Smooth muscle cell (in vitro differentiated cells): ENCODE data around the gene SFTPA2. TPM values are rescaled to one million over a fixed set of nuclear protein-coding genes. Genes with fewer than 3 reads are reported as not detected.
"Not testable (repeated sequence)": the region's sequence is repeated elsewhere in the genome, so short reads cannot be mapped to it uniquely, and the experiment has no call there.

ENCODE experiments used
- DNase-seq: peaks from one replicate; lab custom pipeline; 2025; ENCODE audit not compliant: unreplicated experiment; lab: John Stamatoyannopoulos, UW
- H2AFZ ChIP-seq: fragments of 200-600 bp; sonication (generic); 2 replicates; pipeline ENCODE4 v1.6.0; 2016; ENCODE audit warnings: antibody characterized with exemption, low read depth, mild to moderate bottlenecking
- H3F3A ChIP-seq: fragments of 200-600 bp; sonication (generic); 2 replicates; pipeline ENCODE4 v1.6.0; 2017; ENCODE audit warnings: antibody characterized with exemption, low read depth
- H3K27ac ChIP-seq: fragments of 200-600 bp; sonication (generic); 2 replicates; pipeline ENCODE4 v1.5.1; 2016; ENCODE audit warnings: low read depth, mild to moderate bottlenecking
- H3K27me3 ChIP-seq: fragments of 200-600 bp; sonication (generic); 2 replicates; pipeline ENCODE4 v1.6.1; 2016; ENCODE audit warnings: low read depth, mild to moderate bottlenecking
- H3K36me3 ChIP-seq: fragments of 200-600 bp; sonication (generic); 2 replicates; pipeline ENCODE4 v1.5.1; 2016; ENCODE audit warnings: low read depth
- H3K4me1 ChIP-seq: fragments of 200-600 bp; sonication (generic); 2 replicates; pipeline ENCODE4 v1.5.1; 2016; ENCODE audit warnings: low read depth
- H3K4me2 ChIP-seq: fragments of 200-600 bp; sonication (generic); 2 replicates; pipeline ENCODE4 v1.6.0; 2016; ENCODE audit warnings: mild to moderate bottlenecking
- H3K4me3 ChIP-seq: fragments of 200-600 bp; sonication (generic); 2 replicates; pipeline ENCODE4 v1.5.1; 2016; ENCODE audit warnings: mild to moderate bottlenecking
- H3K79me2 ChIP-seq: fragments of 200-600 bp; sonication (generic); 2 replicates; pipeline ENCODE4 v1.6.0; 2016; ENCODE audit warnings: low read depth, mild to moderate bottlenecking
- H3K9ac ChIP-seq: fragments of 200-600 bp; sonication (generic); 2 replicates; pipeline ENCODE4 v1.6.0; 2016; ENCODE audit warnings: low read depth
- H3K9me3 ChIP-seq: fragments of 200-600 bp; sonication (generic); replicated peaks from 2 replicates; pipeline ENCODE4 v1.5.1; 2016; ENCODE audit warnings: low read depth
- H4K20me1 ChIP-seq: fragments of 200-600 bp; sonication (generic); 2 replicates; pipeline ENCODE4 v1.6.0; 2016; ENCODE audit warnings: low read depth
- WGBS: methylation state at CpG from one replicate; pipeline ENCODE4 v1.1.7; 2016; ENCODE audit warnings: low lambda C conversion rate; 5-methylcytosine and 5-hydroxymethylcytosine counted together
- polyA plus RNA-seq: library from polyadenylated mRNA; unstranded; fragments of >200 nt; fragmentation: Nextera tagmentation; extraction: Ambion mirVana; gene quantifications from 2 replicates; pipeline ENCODE4 v1.2.1, GENCODE V29; 2016
- total RNA-seq: library from RNA; depleted of rRNA; stranded (reverse); fragments of >200 nt; gene quantifications from 2 replicates; pipeline ENCODE4 v1.2.3, GENCODE V29; 2014

Gene SFTPA2
- total and polyA plus RNA-seq, 2 experiments from 2014 or later: 0.79 TPM; not detected in 1

DNA sequence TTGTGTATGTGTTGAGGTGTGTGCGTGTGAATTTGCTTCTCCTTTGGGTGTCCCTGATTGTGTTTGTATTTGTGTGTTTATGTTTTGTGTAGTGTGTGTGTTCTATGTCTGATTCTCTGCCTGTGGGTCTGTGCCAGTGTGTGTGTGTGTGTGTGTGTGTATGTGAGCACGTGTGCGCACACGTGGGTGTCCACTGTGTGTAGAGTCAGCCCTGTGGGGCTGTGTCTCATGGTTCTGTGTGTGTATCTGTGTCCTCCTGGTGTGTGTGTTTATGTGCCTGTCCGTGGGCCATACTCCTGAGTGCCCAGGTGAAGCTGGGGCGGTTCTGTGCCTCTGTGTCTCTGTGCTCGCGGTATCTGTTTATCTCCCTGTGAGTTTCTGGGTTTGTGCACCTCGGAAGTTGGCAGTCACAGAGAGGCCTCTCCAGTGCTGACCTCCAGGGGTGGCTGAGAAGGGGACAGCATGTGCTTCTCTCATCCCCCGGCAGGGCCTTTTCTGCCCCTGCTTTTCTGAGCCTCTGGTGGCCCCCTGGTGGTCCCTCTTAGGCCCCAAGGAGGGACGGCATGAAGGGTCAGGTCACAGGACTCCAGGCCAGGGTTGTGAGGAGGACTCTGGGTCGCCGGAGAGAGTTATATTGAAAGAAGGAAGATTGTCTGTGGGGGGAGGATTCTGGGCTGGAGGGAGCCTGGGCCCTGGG lies 36.9 kb downstream of the SFTPA2 start:
- not testable (repeated sequence) for H2AFZ ChIP-seq, H3K36me3 ChIP-seq, H3K4me3 ChIP-seq, H3K27ac ChIP-seq, H3K4me1 ChIP-seq, H3K9me3 ChIP-seq, DNase-seq, H3F3A ChIP-seq, H3K4me2 ChIP-seq, H4K20me1 ChIP-seq, H3K9ac ChIP-seq, H3K27me3 ChIP-seq, H3K79me2 ChIP-seq
- 77% methylated on average over 9 of the region's 13 CpGs for WGBS

DNA sequence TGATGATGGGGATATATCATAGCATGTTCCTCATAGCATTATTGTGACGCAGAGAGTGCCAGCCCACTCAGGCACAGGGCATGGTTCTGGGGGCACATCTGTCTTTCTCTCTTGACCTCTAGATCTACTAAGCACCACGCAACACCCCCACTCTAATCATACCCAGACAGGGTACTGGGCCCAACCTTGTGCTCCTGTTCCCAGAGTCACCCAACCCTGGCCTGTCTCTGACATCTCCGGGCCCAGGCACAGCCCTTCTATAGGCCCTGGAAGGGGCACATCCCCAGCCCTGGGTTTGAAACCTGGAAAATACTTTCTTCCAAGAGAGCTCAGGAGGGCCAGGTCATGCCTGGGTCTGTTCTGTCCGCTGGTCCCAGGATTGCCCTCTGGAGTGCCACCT lies 37.7 kb downstream of the SFTPA2 start:
- not testable (repeated sequence) for H2AFZ ChIP-seq, H3K9me3 ChIP-seq
- 95% methylated on average over 3 of the region's 4 CpGs for WGBS

DNA sequence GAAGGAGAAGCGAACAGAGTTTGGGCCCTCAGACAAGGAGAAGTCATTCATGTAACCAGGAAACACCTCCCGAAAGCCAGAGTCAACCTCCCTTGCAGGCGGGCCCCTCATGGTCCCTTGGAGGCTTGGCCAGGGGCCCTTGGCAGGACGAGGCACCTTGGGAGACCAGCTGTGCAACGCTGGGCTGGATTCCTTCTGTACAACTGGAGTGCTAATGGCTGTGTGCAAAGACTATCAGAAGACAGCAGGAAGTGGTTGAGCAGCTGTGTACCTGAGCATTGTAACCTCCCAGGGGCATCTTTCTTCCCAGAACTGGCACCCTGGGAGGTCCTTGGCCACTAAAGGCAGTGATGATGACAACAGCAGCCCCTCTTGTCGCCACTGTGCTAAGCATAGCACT lies 38.5 kb downstream of the SFTPA2 start:
- H3K4me3 ChIP-seq, H3K4me2 ChIP-seq, H3K27me3 ChIP-seq, H4K20me1 ChIP-seq, H2AFZ ChIP-seq, H3K9ac ChIP-seq, H3F3A ChIP-seq, H3K36me3 ChIP-seq, DNase-seq, H3K4me1 ChIP-seq, H3K9me3 ChIP-seq, H3K79me2 ChIP-seq, H3K27ac ChIP-seq: not testable (repeated sequence)
- 83% methylated on average over 4 of the region's 6 CpGs for WGBS

More for the DNA sequence above, 37.7 kb downstream of the SFTPA2 start:
- not testable (repeated sequence) for H3F3A ChIP-seq, H3K27ac ChIP-seq, H3K9ac ChIP-seq, H3K79me2 ChIP-seq, H3K36me3 ChIP-seq, H3K4me1 ChIP-seq, DNase-seq, H3K4me3 ChIP-seq, H3K27me3 ChIP-seq, H3K4me2 ChIP-seq, H4K20me1 ChIP-seq

DNA sequence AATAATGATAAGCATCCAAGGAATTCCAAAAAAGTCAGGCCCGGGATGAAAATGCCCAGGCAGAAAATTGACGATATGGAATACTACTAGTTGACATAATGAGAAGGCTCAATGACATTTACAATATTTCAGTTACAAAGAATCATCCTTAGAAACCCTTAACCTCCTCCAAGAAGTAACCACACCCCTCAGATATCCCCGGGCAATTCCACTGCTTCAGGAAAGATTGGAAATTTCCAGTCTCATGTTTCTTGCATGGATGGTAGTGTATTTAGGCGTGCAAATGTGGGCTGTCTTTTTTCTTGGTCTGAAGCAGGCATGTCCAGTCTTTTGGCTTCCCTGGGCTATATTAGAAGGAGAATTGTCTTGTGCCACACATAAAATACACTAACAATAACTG lies 42.6 kb downstream of the SFTPA2 start:
- not testable (repeated sequence) for H3K4me1 ChIP-seq, H3K4me3 ChIP-seq, H3K36me3 ChIP-seq, H3K4me2 ChIP-seq, H3K9ac ChIP-seq, H3K9me3 ChIP-seq, DNase-seq, H4K20me1 ChIP-seq, H3F3A ChIP-seq, H3K79me2 ChIP-seq, H2AFZ ChIP-seq, H3K27me3 ChIP-seq, H3K27ac ChIP-seq
- WGBS: 57% methylated on average over 3 of the region's 4 CpGs

DNA sequence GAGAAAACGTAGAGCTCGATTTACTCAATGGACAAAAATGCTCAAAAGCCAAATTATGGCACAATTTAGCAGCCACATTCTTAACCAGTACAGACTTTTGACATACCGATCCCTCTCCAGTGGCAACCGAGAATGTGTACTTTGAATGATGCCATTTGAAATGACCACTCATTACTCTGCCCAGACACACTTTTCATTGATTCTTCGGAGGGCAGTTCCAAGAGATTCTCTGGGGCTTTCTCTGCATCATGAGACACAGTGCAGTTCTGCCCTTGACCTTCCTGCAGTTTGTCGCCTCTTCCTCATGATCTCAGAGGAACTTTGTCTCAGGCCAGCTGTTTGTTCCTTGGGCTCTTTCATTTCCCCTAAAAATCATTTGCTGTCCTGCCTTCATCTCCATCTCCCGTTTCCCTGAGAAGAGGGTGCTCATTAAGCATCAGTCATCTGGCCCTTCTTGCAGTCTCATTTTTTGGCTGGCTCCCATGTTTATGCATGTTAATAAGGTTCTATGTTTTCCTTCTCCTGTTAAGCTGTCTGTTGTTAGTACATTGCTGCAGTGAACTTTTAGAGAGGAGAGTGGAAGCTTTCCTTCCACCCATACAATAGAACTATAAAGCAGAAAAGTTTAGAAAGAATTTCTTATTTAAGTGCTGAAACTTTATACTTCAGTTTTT lies 43.5 kb downstream of the SFTPA2 start:
- not testable (repeated sequence) for H3K4me2 ChIP-seq, H3K9me3 ChIP-seq, H3K27ac ChIP-seq, H3F3A ChIP-seq, H3K36me3 ChIP-seq, H3K4me1 ChIP-seq, H4K20me1 ChIP-seq, H3K4me3 ChIP-seq, H3K27me3 ChIP-seq, H3K9ac ChIP-seq, H2AFZ ChIP-seq, DNase-seq, H3K79me2 ChIP-seq
- WGBS: 87% methylated on average over 5 of the region's 7 CpGs

DNA sequence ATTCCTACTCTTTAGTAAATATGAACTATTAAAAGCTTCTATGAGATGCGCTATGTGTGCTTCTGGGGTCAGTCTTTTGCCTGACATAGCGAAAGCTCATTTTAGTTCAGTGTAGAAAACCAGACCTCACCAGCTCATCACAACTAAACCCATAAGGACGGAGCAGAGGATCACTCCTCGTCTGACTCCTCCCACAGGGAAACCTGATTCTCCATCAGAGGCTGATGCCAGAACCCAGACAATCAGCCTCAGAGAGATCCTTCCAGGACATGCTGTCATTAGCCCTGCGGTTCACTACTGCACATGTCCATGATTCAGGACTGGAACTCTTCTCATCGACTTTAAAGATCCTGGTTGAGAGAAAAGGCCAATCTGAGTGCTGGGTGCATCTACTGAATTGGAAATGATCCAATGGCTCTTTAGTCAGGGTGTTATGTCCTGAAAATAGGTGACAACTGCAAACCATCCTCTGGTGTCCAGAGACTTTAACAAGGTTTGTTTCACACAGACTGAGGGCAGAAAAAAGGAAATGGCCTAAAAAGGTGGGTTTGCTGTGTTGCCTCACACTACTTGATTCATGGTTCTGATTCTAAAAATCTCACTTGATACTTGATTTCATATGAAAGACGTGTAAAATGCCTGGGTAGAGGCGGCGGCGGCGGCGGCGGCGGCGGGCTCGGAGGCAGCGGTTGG lies 48.2 kb downstream of the SFTPA2 start, which contains the start of gene EIF5AL1:
Gene EIF5AL1 (plus strand): TSS at position 643 of the 693 bp plus-strand sequence. CDS start 117 bp downstream, outside the sequence.
- not testable (repeated sequence) for H3F3A ChIP-seq, DNase-seq, H3K27ac ChIP-seq, H3K4me2 ChIP-seq, H3K4me1 ChIP-seq, H3K9ac ChIP-seq, H2AFZ ChIP-seq, H4K20me1 ChIP-seq, H3K27me3 ChIP-seq, H3K79me2 ChIP-seq, H3K4me3 ChIP-seq, H3K36me3 ChIP-seq, H3K9me3 ChIP-seq
- 77% methylated on average over 16 of the region's 17 CpGs for WGBS

DNA sequence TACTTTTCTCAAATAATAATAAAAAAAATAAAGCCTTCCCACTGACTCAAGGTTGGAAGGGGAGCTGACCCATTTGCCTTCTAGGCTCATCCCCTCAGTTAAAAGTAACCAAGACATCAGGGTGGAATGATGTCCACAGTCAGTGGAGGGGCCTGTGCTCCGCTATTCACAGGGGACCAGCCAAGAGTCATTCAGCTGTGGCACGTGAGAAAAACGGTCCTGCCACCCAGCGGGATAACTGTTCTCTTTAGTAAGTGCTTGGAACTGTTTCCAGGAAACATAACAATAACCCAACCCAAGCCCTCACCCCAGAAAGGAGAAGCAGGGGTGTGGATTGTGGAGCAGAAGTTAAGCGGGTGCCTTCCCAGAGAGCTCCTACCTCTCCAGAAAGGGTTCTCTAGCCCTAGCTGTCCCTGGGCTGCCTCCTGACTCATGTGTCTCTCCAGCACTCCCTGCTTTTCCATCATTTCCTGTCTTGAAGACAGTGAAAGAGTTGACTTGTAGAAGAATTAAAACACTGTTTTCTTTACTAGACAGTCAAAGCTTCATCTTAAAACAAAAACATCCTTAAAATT lies 50.2 kb downstream of the SFTPA2 start:
- 100% methylated on average over 2 of the region's 5 CpGs for WGBS
- not testable (repeated sequence) for H2AFZ ChIP-seq, H3K4me3 ChIP-seq, H3K79me2 ChIP-seq, H3K4me2 ChIP-seq, H3K9ac ChIP-seq, DNase-seq, H3K9me3 ChIP-seq, H3K27ac ChIP-seq, H3K36me3 ChIP-seq, H3K4me1 ChIP-seq, H3K27me3 ChIP-seq, H3F3A ChIP-seq, H4K20me1 ChIP-seq

DNA sequence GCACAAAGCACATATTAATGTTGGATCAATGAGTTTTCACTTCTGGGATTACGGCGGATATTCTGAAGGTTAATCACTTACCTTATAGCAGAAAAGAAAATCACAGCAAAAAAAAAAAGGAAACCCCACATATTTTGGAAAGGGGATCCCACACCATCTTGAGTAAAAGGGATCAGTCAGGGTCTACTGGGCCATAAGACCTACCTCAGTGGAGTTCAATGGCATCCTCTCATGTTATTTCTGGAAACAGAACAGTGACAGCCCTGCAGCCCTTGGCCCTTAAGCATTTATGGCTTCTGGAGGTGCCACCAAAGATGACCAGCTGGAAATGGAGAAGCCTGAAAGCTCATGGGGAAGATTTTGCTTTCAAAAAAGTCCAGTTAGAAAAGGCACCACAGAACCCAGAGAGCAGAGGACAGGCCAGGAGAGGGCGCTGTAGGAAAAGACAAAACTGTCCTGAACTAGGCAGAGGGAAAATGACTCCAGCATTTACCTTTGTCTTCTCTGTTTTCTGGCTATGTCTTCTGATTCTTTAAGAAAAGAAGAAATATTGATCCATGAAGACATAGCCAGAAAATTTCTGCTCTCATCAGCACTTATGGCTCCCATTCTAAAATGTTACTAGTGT lies 50.8 kb downstream of the SFTPA2 start:
- H3K9me3 ChIP-seq, H3F3A ChIP-seq, DNase-seq, H2AFZ ChIP-seq, H3K27me3 ChIP-seq, H4K20me1 ChIP-seq, H3K9ac ChIP-seq, H3K79me2 ChIP-seq, H3K36me3 ChIP-seq, H3K4me2 ChIP-seq, H3K4me1 ChIP-seq, H3K4me3 ChIP-seq, H3K27ac ChIP-seq: not testable (repeated sequence)
- 94% methylated on average over 2 of the region's 3 CpGs for WGBS
